Stimulated activated memory B cell treated with anti-CD40 and anti-IgM and Interleukin-4, amounts not matched to agents 10 μg/mL and 1 μg/mL and 100 μg/mL, for 72 hours (primary cell): Measurements from ENCODE around the gene LSM14B.
"Not testable (repeated sequence)": the region's sequence is repeated elsewhere in the genome, so short reads cannot be mapped to it uniquely, and the experiment has no call there.

Source experiments
- ATAC-seq: fragments of 150-1000 bp; cut with Tn5 transposase; 2 replicates; pipeline ENCODE4 v1.10.0; 2021
- H3K27ac Mint-ChIP-seq: one replicate; pipeline ENCODE4 v1.8.0; 2022; ENCODE audit warnings: mild to moderate bottlenecking, mixed read lengths
- H3K27me3 Mint-ChIP-seq: one replicate; pipeline ENCODE4 v1.8.0; 2022; ENCODE audit warnings: mixed read lengths
- H3K36me3 Mint-ChIP-seq: one replicate; pipeline ENCODE4 v1.8.0; 2022; ENCODE audit warnings: mixed read lengths
- H3K4me1 Mint-ChIP-seq: one replicate; pipeline ENCODE4 v1.8.0; 2022; ENCODE audit warnings: mixed read lengths
- H3K4me3 Mint-ChIP-seq: one replicate; pipeline ENCODE4 v1.8.0; 2022; ENCODE audit warnings: mild to moderate bottlenecking, moderate library complexity, mixed read lengths
- H3K9me3 Mint-ChIP-seq: one replicate; pipeline ENCODE4 v1.8.0; 2022; ENCODE audit warnings: mixed read lengths

The LSM14B gene

DNA sequence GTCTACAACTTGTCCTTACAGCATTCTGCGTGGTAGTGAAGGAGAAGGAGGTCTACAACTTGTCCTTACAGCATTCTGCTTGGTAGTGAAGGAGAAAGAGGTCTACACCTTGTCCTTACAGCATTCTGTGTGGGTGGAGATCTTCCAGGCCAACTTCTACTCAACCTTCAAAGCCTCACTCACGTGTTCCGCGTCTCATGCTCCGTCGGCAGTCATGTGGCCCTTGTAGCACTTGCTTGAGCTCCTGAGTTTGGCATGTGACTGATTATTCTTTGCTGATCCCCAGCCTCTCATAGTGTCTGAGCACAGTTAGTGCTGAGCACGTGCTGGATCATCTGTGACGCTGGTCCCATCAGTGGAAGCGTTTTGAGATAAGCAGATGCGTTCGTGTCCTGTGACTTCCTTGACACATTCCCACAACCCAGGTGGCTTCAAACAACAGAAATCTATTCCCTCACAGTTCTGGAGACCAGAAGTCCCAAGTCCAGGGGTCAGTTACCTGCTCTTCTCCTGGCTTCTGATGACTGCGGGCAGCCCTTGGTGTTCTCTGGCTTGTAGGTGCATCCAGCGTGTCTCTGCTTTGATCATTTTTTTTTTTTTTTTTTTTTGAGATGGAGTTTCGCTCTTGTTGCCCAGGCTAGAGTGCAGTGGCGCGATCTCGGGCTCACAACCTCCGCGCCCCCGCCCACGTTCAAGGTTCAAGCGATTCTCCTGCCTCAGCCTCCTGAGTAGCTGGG lies 23.9 kb downstream of the LSM14B start:
- no peak overlapping the region for H3K27ac Mint-ChIP-seq
- no peaks in the 10 kb centered on the region for H3K9me3 Mint-ChIP-seq
- no peak overlapping the region for H3K4me3 Mint-ChIP-seq
- ATAC-seq: no peak
- H3K4me1 Mint-ChIP-seq: peaks cover 55% of the 10 kb centered on the region
- H3K27me3 Mint-ChIP-seq: no peaks in the 10 kb centered on the region
- H3K36me3 Mint-ChIP-seq: no peaks in the 10 kb centered on the region

DNA sequence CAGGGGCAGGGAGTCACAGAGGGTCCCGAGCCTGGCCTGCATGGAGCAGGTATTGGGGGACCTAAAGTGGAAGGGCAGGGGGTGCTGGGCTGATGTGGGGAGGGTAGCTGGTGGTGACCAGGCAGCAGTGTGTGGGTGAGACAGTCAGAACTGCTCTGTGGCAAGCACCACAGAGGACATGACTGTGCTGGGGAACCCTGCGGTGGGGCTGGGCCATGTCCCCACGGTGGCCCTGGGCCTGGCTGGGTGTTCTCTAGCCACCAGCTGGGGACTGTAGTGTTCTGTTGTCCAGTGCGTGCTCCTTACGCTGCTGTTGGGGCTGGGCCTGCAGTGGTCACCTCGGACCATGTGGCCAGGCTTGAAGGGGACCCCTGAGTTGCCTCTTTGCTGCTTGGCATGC lies 24.9 kb downstream of the LSM14B start:
- no peak for ATAC-seq
- H3K27ac Mint-ChIP-seq: no peak overlapping the region
- peaks cover 6% of the 10 kb centered on the region for H3K36me3 Mint-ChIP-seq
- no peaks in the 10 kb centered on the region for H3K27me3 Mint-ChIP-seq
- no peaks in the 10 kb centered on the region for H3K9me3 Mint-ChIP-seq
- H3K4me3 Mint-ChIP-seq: no peak overlapping the region
- peaks cover 46% of the 10 kb centered on the region for H3K4me1 Mint-ChIP-seq

DNA sequence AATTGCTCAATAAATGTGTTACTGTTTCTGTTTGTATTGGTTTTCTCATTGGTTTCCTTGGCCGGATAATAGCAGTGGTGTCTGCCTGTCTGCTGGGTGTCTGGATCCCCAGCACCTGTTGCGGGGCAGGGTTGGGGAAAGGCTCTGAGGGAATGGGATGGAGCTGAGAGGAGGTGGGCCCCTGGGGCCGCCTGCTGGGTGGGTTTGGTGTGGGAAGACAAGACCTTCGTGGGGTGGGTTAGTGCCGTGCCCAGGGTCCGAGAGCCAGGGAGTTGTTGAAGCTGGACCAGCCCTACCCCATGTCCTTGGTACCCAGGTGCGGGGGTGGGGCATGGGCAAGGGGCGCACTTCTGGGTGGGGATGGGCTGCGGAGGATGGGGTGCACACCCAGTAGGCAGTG lies 25.3 kb downstream of the LSM14B start:
- H3K9me3 Mint-ChIP-seq: no peaks in the 10 kb centered on the region
- H3K4me3 Mint-ChIP-seq: no peak overlapping the region
- H3K4me1 Mint-ChIP-seq: peaks cover 44% of the 10 kb centered on the region
- peaks cover 10% of the 10 kb centered on the region for H3K36me3 Mint-ChIP-seq
- no peak overlapping the region for H3K27ac Mint-ChIP-seq
- H3K27me3 Mint-ChIP-seq: no peaks in the 10 kb centered on the region
- ATAC-seq: no peak

DNA sequence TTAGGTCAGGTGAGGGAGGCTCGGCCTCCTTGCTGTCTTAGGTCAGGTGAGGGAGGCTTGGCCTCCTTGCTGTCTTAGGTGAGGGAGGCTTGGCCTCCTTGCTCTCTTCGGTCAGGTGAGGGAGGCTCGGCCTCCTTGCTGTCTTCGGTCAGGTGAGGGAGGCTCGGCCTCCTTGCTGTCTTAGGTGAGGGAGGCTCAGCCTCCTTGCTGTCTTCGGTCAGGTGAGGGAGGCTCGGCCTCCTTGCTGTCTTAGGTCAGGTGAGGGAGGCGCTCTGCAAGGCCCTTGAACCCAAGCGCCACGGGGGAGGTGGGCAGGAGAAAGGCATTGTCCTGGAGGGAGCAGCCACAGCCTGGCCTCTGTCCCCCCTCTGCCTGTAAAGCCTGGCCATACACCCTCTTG lies 26.1 kb downstream of the LSM14B start:
- not testable (repeated sequence) for H3K9me3 Mint-ChIP-seq, H3K27ac Mint-ChIP-seq, H3K27me3 Mint-ChIP-seq, H3K4me3 Mint-ChIP-seq, ATAC-seq
- H3K36me3 Mint-ChIP-seq: peaks cover 19% of the 10 kb centered on the region
- peaks cover 44% of the 10 kb centered on the region for H3K4me1 Mint-ChIP-seq

DNA sequence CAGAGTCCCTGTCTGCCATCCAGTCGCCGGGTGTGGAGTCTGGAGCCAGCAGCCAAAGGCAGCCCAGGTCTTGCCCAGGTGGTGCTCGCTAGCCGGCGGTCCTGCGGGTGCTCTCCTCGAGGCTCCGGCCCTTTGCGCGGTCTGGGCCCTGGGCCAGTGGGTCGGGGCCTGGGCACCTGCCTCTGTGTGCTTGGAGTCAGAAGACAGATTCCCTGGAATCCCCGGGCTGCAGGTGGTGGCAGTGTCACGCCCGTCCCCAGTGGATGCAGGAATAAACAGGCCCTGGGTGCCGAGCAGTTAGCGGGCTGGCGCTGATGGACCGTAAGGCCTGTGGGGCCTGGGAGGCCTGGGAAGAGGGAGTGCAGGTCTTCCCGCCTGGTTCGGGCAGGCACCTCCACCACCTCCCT lies 26.6 kb downstream of the LSM14B start:
- no peak for ATAC-seq
- Mint-ChIP-seq H3K4me1 (peaks cover 44% of the 10 kb centered on the region), H3K4me3 (no peak overlapping the region), H3K36me3 (peaks cover 24% of the 10 kb centered on the region), H3K27me3 (no peaks in the 10 kb centered on the region), H3K9me3 (peaks cover 10% of the 10 kb centered on the region), H3K27ac (no peak overlapping the region)

DNA sequence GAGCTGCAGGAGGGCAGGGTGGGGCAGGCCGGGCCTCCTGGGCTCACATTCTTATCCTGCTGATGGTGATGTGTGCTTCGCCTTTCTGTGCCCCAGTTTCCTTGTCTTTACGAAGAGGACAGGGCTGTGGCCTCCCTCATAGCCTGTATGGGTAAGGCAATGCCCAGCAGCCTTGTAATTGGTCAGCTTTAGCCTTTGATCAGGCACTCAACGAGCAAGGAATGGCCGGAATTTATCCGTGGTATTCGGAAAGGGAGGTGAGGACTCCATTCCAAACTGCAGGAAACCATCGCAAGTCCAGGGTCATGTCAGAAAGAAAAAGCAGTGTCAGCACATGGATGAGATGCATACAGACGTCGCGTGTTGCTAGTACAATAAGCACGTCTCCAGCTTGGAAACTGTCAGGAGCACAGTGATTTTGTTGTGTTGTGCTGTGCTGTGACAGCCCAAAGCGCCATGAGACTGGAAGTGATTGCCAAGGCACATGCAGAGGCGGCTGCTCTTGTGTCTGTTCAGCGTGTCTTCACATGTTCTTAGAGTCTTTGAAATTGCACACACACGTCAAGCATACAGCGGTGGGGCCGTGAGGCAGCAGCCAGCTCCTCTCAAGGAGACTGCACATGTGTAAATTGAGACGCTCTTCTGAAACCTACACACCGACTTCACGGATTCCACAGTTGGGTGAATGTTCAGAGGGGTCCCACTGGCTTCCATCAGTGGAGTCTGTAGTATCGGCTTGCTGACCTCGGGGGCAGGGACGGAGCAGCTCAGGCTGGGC lies 27.4 kb downstream of the LSM14B start:
- Mint-ChIP-seq H3K36me3 (peaks cover 32% of the 10 kb centered on the region), H3K27me3 (no peaks in the 10 kb centered on the region), H3K9me3 (peaks cover 11% of the 10 kb centered on the region), H3K4me3 (no peak overlapping the region), H3K27ac (no peak overlapping the region), H3K4me1 (peaks cover 42% of the 10 kb centered on the region)
- ATAC-seq: no peak

DNA sequence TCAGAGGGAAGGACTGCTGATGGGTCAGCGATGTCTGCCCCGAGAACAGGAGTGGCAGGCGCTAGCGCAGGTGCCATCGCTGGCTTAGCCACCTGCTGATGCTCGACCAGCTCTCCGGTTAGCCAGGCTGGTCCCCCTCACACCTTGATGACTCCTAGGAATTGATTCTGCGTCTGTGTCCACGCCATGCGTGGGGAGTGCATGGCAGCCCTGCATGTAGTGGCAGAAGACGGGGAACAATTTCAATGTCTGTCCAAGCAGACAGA lies 28.0 kb downstream of the LSM14B start:
- Mint-ChIP-seq H3K36me3 (peaks cover 36% of the 10 kb centered on the region), H3K27me3 (no peaks in the 10 kb centered on the region), H3K4me3 (no peak overlapping the region), H3K27ac (no peak overlapping the region), H3K4me1 (peaks cover 40% of the 10 kb centered on the region), H3K9me3 (peaks cover 11% of the 10 kb centered on the region)
- no peak for ATAC-seq

DNA sequence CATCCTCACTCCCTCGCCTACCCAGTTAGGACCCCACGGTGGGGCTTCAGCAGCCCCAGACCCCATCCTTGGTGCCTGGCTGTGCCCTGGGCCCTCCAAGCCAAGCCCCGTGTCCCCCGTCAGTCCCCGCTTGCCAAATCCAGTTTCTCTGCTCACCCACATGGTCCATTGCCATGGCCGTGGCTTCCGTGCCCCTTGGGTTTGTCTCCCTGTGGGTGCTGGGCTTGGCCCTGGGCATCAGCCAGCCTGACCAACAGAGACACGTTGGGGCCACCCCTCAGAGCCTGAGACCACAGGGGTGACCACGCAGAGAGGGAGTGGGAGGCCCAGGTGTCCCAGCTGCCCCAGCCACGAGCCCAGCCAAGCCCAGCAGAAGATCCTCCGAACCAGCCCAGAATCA lies 28.9 kb downstream of the LSM14B start:
- H3K27ac Mint-ChIP-seq: no peak overlapping the region
- H3K27me3 Mint-ChIP-seq: no peaks in the 10 kb centered on the region
- peaks cover 43% of the 10 kb centered on the region for H3K36me3 Mint-ChIP-seq
- no peak overlapping the region for H3K4me3 Mint-ChIP-seq
- H3K4me1 Mint-ChIP-seq: peaks cover 40% of the 10 kb centered on the region
- ATAC-seq: peak; percentile 18
- peaks cover 11% of the 10 kb centered on the region for H3K9me3 Mint-ChIP-seq

DNA sequence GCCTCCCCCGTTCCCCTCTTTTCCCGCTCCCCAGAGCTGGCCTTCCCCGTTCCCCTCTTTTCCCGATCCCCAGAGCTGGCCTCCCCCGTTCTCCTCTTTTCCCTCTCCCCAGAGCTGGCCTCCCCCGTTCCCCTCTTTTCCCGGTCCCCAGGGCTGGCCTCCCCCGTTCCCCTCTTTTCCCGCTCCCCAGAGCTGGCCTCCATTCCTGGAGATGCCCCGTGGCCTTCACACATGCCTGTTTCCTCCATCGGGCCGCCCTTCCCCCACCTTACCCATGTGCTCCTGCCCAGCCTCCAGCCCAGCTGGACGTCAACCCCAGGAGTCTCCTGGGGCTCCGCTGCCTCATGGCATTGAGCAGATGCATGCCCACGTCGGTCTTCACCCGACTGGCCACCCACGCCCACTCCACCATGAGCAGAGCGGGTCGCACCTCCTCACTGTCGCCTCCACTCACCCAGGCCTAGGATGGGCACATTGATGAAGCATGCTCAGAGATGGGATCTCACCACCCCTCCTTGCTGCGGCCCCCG lies 29.6 kb downstream of the LSM14B start:
- Mint-ChIP-seq H3K36me3 (peaks cover 43% of the 10 kb centered on the region), H3K27me3 (no peaks in the 10 kb centered on the region), H3K27ac (no peak overlapping the region), H3K4me3 (no peak overlapping the region), H3K4me1 (peaks cover 45% of the 10 kb centered on the region), H3K9me3 (peaks cover 11% of the 10 kb centered on the region)
- ATAC-seq: no peak

DNA sequence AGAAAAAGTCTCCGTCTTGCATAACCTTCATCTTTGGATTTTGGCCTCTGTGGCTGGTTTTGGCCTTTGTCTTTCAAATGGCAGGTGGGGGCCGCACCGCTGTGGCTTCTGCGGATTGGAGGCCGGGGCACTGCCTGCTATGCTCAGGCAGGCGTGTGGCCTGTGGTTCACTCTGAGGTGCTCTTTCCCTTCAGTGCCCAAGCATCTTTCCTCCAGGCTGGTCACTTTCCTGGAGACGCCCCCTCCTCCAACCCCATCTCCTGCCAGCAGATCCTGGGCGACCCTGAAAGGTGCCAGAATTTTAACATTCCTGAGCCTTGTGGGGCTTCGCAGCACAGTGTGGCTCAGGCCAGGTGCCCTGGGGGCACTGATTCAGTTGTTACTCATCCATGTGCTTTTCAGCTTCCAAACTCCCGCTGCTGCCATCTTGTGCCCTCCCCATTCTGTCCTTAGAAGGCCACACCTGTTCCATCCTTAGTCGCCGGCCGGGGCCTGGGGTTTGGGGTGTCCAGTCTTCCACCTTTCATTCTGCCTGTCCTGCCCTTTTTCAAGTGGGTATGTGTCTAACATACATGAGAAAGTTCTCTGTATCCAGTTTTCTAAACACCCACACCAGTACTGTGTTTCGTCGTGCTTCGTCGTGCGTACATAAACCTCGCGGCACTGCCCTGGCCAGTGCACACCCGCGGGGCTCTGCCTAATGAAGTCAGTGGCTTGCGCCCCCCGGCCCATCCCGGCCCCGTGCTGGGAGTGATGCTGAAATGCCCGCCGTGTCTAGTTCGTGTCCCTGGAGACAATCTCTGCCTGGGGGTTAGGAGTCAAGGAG lies 33.4 kb downstream of the LSM14B start:
- peaks cover 11% of the 10 kb centered on the region for H3K9me3 Mint-ChIP-seq
- ATAC-seq: no peak
- peaks cover 37% of the 10 kb centered on the region for H3K4me1 Mint-ChIP-seq
- no peak overlapping the region for H3K4me3 Mint-ChIP-seq
- H3K27ac Mint-ChIP-seq: peak overlapping the region; percentile 30
- H3K36me3 Mint-ChIP-seq: peaks cover 57% of the 10 kb centered on the region
- H3K27me3 Mint-ChIP-seq: no peaks in the 10 kb centered on the region

DNA sequence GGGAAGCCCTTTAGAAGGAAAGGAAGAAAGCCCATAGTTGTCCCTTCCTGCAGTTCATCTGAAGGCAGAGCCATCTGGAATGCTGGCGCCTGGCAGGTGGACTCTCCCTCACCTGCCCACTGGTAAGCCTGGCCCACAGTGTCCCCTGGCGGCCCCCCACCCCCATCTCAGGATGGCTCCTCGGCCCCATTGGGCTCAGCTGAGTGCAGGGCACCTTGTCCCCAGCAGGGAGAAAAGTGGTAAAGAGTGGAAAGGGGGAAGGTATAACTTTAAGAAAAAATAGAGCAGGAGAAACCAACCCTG lies 33.9 kb downstream of the LSM14B start:
- H3K9me3 Mint-ChIP-seq: peaks cover 11% of the 10 kb centered on the region
- peaks cover 63% of the 10 kb centered on the region for H3K36me3 Mint-ChIP-seq
- H3K4me3 Mint-ChIP-seq: no peak overlapping the region
- no peaks in the 10 kb centered on the region for H3K27me3 Mint-ChIP-seq
- no peak for ATAC-seq
- peak overlapping the region; percentile 30 for H3K27ac Mint-ChIP-seq
- peaks cover 37% of the 10 kb centered on the region for H3K4me1 Mint-ChIP-seq

DNA sequence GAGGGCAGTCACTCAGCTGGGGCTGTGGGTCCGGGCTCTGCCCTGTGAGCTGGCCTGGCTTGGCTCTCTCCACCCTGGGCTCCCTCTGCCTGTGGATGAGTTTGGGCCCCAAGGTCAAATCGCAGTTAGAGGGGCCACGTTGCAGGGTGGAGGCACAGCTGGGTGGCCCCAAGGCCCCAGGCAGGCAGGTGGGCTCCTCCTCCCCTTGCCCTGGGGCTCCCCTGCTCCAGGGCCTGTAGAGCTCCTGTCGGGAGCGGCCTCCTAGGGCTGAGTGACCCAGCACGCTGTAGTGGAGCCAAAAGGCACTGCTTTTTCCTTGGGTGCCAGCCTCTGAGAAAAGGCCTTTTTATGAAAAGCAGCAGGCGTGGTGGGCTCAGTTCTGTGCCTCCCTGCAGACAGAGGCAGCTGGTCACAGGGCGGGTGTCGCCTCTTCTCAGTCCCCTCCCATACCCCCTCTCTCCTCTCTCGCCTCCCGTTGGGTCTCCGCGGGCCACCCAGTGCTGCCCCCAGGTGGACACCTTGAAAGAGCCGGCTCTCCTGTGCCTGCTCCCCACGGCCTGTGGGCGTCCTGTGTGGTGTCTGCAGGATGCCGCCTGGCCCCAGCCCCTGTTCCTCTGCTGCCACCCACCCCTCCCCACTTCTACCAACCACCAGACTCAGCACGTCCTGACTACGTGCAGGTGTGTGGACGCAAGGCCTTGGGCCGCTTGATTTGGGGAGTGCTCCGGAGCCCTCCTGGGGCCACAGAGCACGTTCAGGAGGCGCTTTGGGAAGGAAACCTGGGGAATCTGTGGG lies 34.5 kb downstream of the LSM14B start:
- H3K4me3 Mint-ChIP-seq: no peak overlapping the region
- peak; percentile 76 for ATAC-seq
- peaks cover 64% of the 10 kb centered on the region for H3K36me3 Mint-ChIP-seq
- H3K9me3 Mint-ChIP-seq: peaks cover 11% of the 10 kb centered on the region
- H3K27ac Mint-ChIP-seq: no peak overlapping the region
- H3K27me3 Mint-ChIP-seq: no peaks in the 10 kb centered on the region
- H3K4me1 Mint-ChIP-seq: peaks cover 37% of the 10 kb centered on the region

DNA sequence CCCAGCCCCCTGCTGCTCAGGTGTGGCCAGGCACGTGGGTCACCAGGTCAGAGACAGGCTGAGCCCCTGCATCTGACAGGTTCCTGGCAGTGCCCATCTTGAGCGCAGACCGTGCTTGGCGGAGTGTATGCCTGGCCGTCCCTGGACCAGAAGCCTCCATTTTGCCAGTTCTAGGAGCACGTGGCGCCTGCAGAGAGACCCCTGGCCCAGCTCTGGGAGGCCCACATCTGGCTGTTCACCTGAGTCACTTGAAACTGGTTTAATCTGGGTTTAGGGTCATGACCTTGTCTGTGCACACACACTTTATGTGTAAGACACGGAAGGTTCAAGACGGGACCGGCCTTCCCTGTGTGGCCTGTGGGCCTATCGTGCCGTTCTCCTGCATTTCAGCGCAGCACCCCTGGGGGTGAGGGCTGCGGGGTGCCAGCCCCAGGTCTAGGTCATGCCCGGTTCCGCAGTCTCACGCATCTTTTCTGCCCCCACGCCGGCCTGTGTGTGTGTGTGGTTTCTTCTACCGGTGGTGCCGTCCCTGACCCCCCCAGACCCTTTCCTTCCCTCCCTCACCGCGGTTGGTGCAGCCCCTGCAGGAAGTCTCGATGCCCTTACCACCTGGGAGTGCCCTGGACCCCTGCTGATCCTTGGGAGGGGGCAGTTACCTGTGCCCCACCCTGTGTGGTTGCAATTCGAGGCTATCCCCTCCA lies 35.3 kb downstream of the LSM14B start:
- Mint-ChIP-seq H3K4me1 (peaks cover 37% of the 10 kb centered on the region), H3K4me3 (no peak overlapping the region), H3K36me3 (peaks cover 57% of the 10 kb centered on the region), H3K27me3 (no peaks in the 10 kb centered on the region), H3K9me3 (peaks cover 11% of the 10 kb centered on the region), H3K27ac (no peak overlapping the region)
- no peak for ATAC-seq

DNA sequence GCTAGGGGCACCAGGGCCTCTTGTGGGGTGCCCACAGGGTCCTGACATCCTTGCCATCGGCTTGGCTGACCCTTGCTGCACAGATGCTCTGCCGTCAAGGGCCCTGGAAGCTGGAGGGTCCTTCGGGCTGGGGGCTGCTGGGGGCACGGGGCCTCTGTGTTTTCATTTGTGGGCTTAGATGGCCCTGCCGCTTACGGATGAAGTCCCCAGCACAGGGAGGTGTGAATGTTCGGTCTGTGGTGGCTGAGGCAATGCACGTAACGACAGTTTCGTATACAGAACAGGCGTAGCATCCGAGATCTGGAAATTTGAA lies 35.8 kb downstream of the LSM14B start:
- Mint-ChIP-seq H3K4me1 (peaks cover 37% of the 10 kb centered on the region), H3K4me3 (no peak overlapping the region), H3K36me3 (peaks cover 52% of the 10 kb centered on the region), H3K9me3 (peaks cover 6% of the 10 kb centered on the region), H3K27ac (no peak overlapping the region), H3K27me3 (no peaks in the 10 kb centered on the region)
- no peak for ATAC-seq
